Measurements from ENCODE around the gene COLEC11.

COLEC11 gene

DNA sequence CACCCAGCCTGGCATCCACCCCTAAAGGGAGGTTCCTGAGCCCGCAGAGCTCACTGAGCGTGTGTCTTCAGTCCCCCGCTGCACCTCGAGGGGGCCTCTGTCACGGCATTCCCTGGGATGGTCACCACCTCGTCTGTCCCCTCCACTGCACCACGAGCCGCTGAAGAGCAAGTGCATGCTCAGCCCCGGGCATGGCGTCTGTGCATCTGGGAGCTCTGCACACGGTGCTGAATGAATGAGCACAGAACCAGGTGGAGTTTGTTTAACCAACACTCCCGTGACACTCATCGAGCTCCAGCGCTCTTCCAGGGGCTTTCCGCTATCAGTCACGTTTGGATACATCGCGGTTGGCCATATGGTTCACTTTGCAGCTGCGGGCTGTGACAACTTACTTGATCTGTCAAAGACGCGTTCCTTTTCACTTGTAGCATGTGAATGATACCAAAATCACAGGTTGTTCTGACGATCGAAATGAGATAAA lies 72.3 kb downstream of the COLEC11 start:
- in situ Hi-C loops (cut with MboI; ENCODE audit: low pct_unique_long_range_greater_than_20kb, low sequenced_read_pairs, unreplicated experiment), result no loop called here
- DNase-seq (ENCODE audit: low spot score), result no peak
- TF ChIP-seq, protein P1, sequence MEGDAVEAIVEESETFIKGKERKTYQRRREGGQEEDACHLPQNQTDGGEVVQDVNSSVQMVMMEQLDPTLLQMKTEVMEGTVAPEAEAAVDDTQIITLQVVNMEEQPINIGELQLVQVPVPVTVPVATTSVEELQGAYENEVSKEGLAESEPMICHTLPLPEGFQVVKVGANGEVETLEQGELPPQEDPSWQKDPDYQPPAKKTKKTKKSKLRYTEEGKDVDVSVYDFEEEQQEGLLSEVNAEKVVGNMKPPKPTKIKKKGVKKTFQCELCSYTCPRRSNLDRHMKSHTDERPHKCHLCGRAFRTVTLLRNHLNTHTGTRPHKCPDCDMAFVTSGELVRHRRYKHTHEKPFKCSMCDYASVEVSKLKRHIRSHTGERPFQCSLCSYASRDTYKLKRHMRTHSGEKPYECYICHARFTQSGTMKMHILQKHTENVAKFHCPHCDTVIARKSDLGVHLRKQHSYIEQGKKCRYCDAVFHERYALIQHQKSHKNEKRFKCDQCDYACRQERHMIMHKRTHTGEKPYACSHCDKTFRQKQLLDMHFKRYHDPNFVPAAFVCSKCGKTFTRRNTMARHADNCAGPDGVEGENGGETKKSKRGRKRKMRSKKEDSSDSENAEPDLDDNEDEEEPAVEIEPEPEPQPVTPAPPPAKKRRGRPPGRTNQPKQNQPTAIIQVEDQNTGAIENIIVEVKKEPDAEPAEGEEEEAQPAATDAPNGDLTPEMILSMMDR (IDR thresholded peaks at IDR 0.05; ENCODE audit: extremely low read depth, insufficient read depth, missing control alignments), result no peak

- no peak for DNase-seq (ENCODE audit: low spot score)
- TF ChIP-seq, protein P1 (IDR thresholded peaks at IDR 0.05; ENCODE audit: extremely low read depth, insufficient read depth, missing control alignments), result no peak
- in situ Hi-C loops (cut with MboI; ENCODE audit: low pct_unique_long_range_greater_than_20kb, low sequenced_read_pairs, unreplicated experiment), result no loop called here
Measured at GRCh38 chr2:3669656-3670055, 74.7 kb downstream of the COLEC11 start.

DNA sequence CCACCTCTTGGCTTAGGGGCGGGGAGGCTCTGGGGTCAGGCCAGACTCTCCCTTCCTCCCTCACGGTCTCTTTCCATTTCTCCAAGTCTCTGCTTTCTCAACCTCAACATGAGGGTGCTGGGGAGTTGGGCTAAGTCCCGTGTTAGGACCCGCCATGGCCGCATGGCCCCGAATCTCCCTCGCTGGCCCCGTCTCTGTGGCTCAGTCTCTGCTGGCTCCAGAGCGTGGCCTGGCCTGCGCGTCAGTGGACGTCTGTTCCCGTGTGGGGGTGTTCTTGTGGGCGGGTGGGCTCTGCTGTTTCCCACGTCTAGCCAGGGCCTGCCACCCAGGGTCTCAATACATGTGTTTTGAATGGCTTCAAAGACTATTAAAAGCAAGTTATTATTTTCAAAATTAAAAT lies 75.5 kb downstream of the COLEC11 start:
- TF ChIP-seq, protein P1 (IDR thresholded peaks at IDR 0.05; ENCODE audit: extremely low read depth, insufficient read depth, missing control alignments), result no peak
- in situ Hi-C loops (cut with MboI; ENCODE audit: low pct_unique_long_range_greater_than_20kb, low sequenced_read_pairs, unreplicated experiment), result no loop called here
- no peak for DNase-seq (ENCODE audit: low spot score)

- no peak for DNase-seq (ENCODE audit: low spot score)
- TF ChIP-seq, protein P1 (IDR thresholded peaks at IDR 0.05; ENCODE audit: extremely low read depth, insufficient read depth, missing control alignments), result no peak
- in situ Hi-C loops (cut with MboI; ENCODE audit: low pct_unique_long_range_greater_than_20kb, low sequenced_read_pairs, unreplicated experiment), result no loop called here
Measured at GRCh38 chr2:3670941-3671340, 76.0 kb downstream of the COLEC11 start.

- TF ChIP-seq, protein P1 (IDR thresholded peaks at IDR 0.05; ENCODE audit: extremely low read depth, insufficient read depth, missing control alignments), result no peak
- in situ Hi-C loops (cut with MboI; ENCODE audit: low pct_unique_long_range_greater_than_20kb, low sequenced_read_pairs, unreplicated experiment), result no loop called here
- no peak for DNase-seq (ENCODE audit: low spot score)
Measured at GRCh38 chr2:3672861-3673678, 78.2 kb downstream of the COLEC11 start.

DNA sequence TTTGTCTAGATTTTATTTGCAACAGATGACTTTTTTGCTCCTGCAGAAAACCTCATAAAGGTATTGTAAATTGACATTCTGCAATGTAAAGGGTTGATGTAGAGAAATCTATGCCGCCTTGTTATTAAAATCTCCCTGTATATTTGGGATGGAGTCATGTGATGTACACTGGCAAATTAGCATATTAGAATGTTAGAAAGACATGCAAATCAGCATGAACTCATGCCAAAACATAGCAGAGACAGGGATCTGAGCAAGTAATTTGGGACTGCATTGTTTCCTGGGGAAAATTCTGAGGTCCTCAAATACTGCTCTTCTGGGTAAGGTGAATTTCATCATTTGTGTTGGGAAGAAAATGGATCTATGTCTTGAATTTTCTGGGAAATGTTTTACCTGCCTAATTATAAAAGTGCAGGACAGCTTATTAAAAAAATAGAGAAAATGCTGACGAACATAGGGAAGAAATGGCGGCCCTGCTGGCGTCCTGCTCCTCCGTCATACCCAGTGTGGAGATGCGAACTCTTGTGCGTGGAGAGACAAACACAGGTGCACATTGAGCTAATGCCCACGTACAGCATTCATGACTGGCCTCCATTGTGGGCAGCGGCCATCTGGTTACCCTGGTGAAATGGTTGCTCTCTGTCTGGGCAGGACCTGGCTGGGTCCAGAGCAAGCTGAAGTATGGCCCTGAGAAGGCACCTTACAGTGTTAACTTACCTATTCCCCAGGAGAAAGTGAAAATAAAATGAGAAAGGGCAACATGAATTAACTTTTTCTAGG lies 79.3 kb downstream of the COLEC11 start:
- in situ Hi-C loops (cut with MboI; ENCODE audit: low pct_unique_long_range_greater_than_20kb, low sequenced_read_pairs, unreplicated experiment), result no loop called here
- TF ChIP-seq, protein P1 (IDR thresholded peaks at IDR 0.05; ENCODE audit: extremely low read depth, insufficient read depth, missing control alignments), result no peak
- DNase-seq (ENCODE audit: low spot score), result no peak

All from GM13977 (cell line).